ENCODE data around the gene AP3S1.

- no peak for TF ChIP-seq POLR2AphosphoS5 (IDR thresholded peaks at IDR 0.05)
- TF ChIP-seq POLR2A (IDR thresholded peaks at IDR 0.05) = no peak
These were observed 31.7 kb downstream of the AP3S1 start for GRCh38 chr5:115873392-115873791.

Measured in upper lobe of left lung (tissue), 4 donors.